IPS DF 6.9 (cell line): Measurements from ENCODE around the gene SNRK.

ENCODE experiments used
- DNase-seq: peaks from one replicate; pipeline ENCODE4 v3.0.0-alpha.2; 2013; ENCODE audit warnings: low read depth, low spot score
- H3K27ac ChIP-seq: one replicate; pipeline ENCODE4 v1.5.1; 2013; ENCODE audit warnings: low read length, control low read depth
- H3K27me3 ChIP-seq: 2 replicates; pipeline ENCODE4 v1.6.1; 2013; ENCODE audit warnings: mild to moderate bottlenecking, low read length; ENCODE audit not compliant: control insufficient read depth, insufficient read depth
- H3K36me3 ChIP-seq: 2 replicates; pipeline ENCODE4 v1.6.1; 2013; ENCODE audit warnings: low read length; ENCODE audit not compliant: control insufficient read depth, insufficient read depth
- H3K4me1 ChIP-seq: 2 replicates; pipeline ENCODE4 v1.6.1; 2013; ENCODE audit warnings: low read length; ENCODE audit not compliant: control insufficient read depth, insufficient read depth
- H3K4me3 ChIP-seq: 2 replicates; pipeline ENCODE4 v1.5.1; 2013; ENCODE audit warnings: mild to moderate bottlenecking, low read length
- H3K9me3 ChIP-seq: 2 replicates; pipeline ENCODE4 v1.6.1; 2013; ENCODE audit warnings: low read length, inconsistent platforms; ENCODE audit not compliant: control insufficient read depth, insufficient read depth
- WGBS: extraction: QIAGEN DNeasy Blood & Tissue Kit; methylation state at CpG from one replicate; pipeline ENCODE4 v1.1.7; 2013; ENCODE audit warnings: mixed read lengths, missing lambda C conversion rate; ENCODE audit not compliant: insufficient read length, insufficient coverage; 5-methylcytosine and 5-hydroxymethylcytosine counted together

Gene SNRK

GRCh38 chr3:43307226-43307625 is 20.9 kb downstream of the SNRK start:
- Histone ChIP-seq H3K27me3 (no peaks in the 10 kb centered on the region), H3K36me3 (no peaks in the 10 kb centered on the region), H3K9me3 (no peaks in the 10 kb centered on the region), H3K27ac (no peak overlapping the region), H3K4me3 (no peak overlapping the region), H3K4me1 (no peaks in the 10 kb centered on the region)
- DNase-seq, result no peak
- WGBS, result no CpG with 5 or more reads among the region's 3 CpGs

GRCh38 chr3:43307649-43308048 is 21.3 kb downstream of the SNRK start:
- Histone ChIP-seq H3K4me3 (no peak overlapping the region), H3K9me3 (no peaks in the 10 kb centered on the region), H3K36me3 (no peaks in the 10 kb centered on the region), H3K4me1 (no peaks in the 10 kb centered on the region), H3K27ac (no peak overlapping the region), H3K27me3 (no peaks in the 10 kb centered on the region)
- WGBS, result no CpG with 5 or more reads among the region's 2 CpGs
- no peak for DNase-seq

GRCh38 chr3:43309372-43310305 is 23.3 kb downstream of the SNRK start:
- no peaks in the 10 kb centered on the region for H3K36me3 ChIP-seq
- WGBS, result no CpG with 5 or more reads among the region's 12 CpGs
- no peak overlapping the region for H3K27ac ChIP-seq
- no peak overlapping the region for H3K4me3 ChIP-seq
- H3K9me3 ChIP-seq, result no peaks in the 10 kb centered on the region
- no peaks in the 10 kb centered on the region for H3K4me1 ChIP-seq
- no peak for DNase-seq
- no peaks in the 10 kb centered on the region for H3K27me3 ChIP-seq

GRCh38 chr3:43316783-43317460 is 30.6 kb downstream of the SNRK start:
- H3K4me3 ChIP-seq, result no peak overlapping the region
- DNase-seq, result no peak
- H3K27ac ChIP-seq, result no peak overlapping the region
- no CpG with 5 or more reads among the region's 4 CpGs for WGBS
- H3K4me1 ChIP-seq, result 0 out of 2 replicates have a peak, but pooled peaks cover 4% of the 10 kb centered on the region
- no peaks in the 10 kb centered on the region for H3K9me3 ChIP-seq
- no peaks in the 10 kb centered on the region for H3K36me3 ChIP-seq
- no peaks in the 10 kb centered on the region; the same call in 1 of the 2 replicates for H3K27me3 ChIP-seq

GRCh38 chr3:43317461-43318316 is 31.3 kb downstream of the SNRK start:
- Histone ChIP-seq H3K9me3 (no peaks in the 10 kb centered on the region), H3K36me3 (no peaks in the 10 kb centered on the region), H3K4me1 (0 out of 2 replicates have a peak, but pooled peaks cover 4% of the 10 kb centered on the region), H3K4me3 (no peak overlapping the region), H3K27ac (no peak overlapping the region), H3K27me3 (no peaks in the 10 kb centered on the region; the same call in 1 of the 2 replicates)
- no CpG with 5 or more reads among the region's 8 CpGs for WGBS
- no peak for DNase-seq

- no CpG with 5 or more reads among the region's 6 CpGs for WGBS
- 0 out of 2 replicates have a peak, but pooled peaks cover 4% of the 10 kb centered on the region for H3K4me1 ChIP-seq
- no peaks in the 10 kb centered on the region; the same call in 1 of the 2 replicates for H3K27me3 ChIP-seq
- H3K27ac ChIP-seq, result no peak overlapping the region
- no peaks in the 10 kb centered on the region for H3K9me3 ChIP-seq
- no peaks in the 10 kb centered on the region for H3K36me3 ChIP-seq
- no peak overlapping the region for H3K4me3 ChIP-seq
- DNase-seq, result no peak
Measured at GRCh38 chr3:43319376-43319775, 33.0 kb downstream of the SNRK start.

GRCh38 chr3:43319794-43320193 is 33.5 kb downstream of the SNRK start:
- WGBS, result no CpG with 5 or more reads among the region's 3 CpGs

GRCh38 chr3:43320288-43320687 is 33.9 kb downstream of the SNRK start:
- WGBS, result no CpG with 5 or more reads among the region's 5 CpGs
- H3K4me1 ChIP-seq, result 0 out of 2 replicates have a peak, but pooled peaks cover 4% of the 10 kb centered on the region
- no peaks in the 10 kb centered on the region for H3K36me3 ChIP-seq

More at GRCh38 chr3:43319794-43320193, 33.5 kb downstream of the SNRK start:
- Histone ChIP-seq H3K36me3 (no peaks in the 10 kb centered on the region), H3K27me3 (no peaks in the 10 kb centered on the region; the same call in 1 of the 2 replicates), H3K27ac (no peak overlapping the region), H3K4me1 (0 out of 2 replicates have a peak, but pooled peaks cover 4% of the 10 kb centered on the region), H3K9me3 (no peaks in the 10 kb centered on the region), H3K4me3 (no peak overlapping the region)
- no peak for DNase-seq

GRCh38 chr3:43323541-43323940 is 37.2 kb downstream of the SNRK start:
- H3K27ac ChIP-seq, result no peak overlapping the region
- no peak overlapping the region for H3K4me3 ChIP-seq
- no peak for DNase-seq
- H3K36me3 ChIP-seq, result no peaks in the 10 kb centered on the region
- H3K27me3 ChIP-seq, result no peaks in the 10 kb centered on the region
- no peaks in the 10 kb centered on the region for H3K4me1 ChIP-seq
- WGBS, result no CpG with 5 or more reads among the region's 1 CpG
- H3K9me3 ChIP-seq, result no peaks in the 10 kb centered on the region

More at GRCh38 chr3:43320288-43320687, 33.9 kb downstream of the SNRK start:
- Histone ChIP-seq H3K4me3 (no peak overlapping the region), H3K9me3 (no peaks in the 10 kb centered on the region), H3K27ac (no peak overlapping the region), H3K27me3 (no peaks in the 10 kb centered on the region; the same call in 1 of the 2 replicates)
- no peak for DNase-seq
